GM21515 (cell line): ENCODE data around the gene SGO1.

ENCODE experiments used
- ATAC-seq: cut with Tn5 transposase; IDR thresholded peaks from one replicate; pipeline ENCODE4 v1.9.1; 2021; ENCODE audit not compliant: unreplicated experiment

Gene SGO1

DNA sequence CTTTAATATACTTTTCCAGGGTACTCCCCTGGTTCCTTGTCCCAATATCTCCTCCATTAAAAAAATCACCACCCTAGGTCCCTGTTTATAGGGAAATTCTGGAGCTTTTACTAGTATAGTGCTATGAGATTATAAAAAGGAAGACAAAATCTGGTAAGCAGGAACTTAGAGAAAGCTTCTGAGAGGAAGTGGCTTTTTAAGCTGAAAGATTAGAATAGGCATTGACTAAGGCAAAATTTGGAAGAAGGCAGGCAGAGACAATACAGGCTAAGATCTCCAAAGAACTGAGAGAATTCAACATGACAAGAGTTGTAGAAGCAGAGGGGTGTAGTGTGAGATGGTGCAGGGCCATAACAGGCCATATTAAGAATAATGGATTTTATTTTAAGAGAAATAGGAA lies 25.8 kb downstream of the SGO1 start:
- no peak for ATAC-seq

DNA sequence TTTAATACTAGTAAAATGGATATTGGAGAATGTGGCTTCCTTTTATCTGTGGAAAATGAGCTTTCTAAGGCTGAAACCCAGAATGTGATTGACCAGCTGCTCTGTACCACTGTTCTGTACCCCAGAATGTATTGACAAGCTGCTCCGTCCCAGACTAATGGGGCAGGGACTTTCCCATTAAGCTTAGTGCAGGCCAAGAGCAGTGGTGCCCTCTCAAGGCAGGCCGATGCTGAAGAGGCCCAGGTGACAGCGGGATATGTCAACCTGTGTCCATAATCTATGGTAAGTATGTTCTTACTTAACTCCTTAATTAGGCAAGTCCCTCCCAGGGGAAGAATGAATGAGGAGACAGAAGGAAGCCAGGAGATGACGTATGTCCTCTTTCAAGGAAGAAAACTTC lies 31.1 kb downstream of the SGO1 start:
- ATAC-seq = no peak

DNA sequence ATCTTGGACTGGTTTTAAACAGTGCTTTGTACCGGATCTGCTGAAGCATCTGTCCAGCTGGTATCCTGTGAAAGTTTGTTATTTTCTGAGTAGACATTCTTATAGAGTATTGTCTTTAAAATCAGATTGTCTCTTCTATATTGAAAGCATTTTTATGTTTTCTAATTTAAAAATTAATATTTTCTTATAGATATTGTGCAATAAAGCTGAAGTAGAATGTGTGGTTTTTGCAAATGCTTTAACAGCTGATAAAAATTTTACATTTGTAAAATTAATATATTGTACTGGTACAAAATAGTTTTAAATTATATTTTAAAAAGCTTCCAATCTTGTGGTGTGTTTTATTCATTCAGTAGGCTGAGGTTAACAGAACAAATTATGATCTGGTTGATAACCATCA lies 31.9 kb downstream of the SGO1 start:
- ATAC-seq = no peak

DNA sequence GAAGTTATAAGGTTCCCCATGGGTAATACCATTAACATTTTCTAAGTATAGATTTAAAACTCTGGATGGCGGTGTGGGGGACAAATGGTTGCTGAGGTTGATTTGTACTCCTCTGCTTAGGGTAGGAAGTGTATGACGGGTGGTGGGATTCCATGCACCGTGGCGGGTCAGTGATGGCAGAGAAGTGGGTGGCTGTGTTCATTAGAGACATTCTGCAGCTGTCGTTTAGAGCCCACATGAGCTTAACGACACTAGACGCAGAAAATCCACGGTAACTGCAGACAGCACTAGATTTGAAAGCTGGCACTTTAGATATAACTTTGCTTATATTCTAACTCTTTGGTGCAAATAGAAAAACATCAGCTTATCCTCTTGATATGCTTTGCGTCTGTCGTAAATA lies 37.5 kb downstream of the SGO1 start:
- no peak for ATAC-seq

DNA sequence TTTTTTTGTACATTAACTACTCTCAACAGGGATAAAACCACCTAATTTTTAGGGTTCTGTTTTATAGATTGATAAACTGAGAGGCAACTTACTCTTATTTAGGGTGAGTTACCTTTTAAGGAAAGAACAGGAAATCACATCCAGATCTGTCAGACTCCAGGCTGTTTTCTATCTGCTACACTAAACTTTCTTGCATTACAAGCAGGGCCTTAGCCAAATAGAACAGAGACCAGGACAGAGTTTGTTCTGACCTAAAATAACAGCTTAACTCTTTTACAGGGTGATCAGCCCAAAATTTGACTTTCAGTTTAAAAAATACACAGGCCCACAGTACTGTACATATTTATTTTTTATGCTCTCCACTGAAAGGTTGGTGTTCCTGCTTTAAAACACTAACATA lies 38.6 kb downstream of the SGO1 start:
- ATAC-seq = no peak

DNA sequence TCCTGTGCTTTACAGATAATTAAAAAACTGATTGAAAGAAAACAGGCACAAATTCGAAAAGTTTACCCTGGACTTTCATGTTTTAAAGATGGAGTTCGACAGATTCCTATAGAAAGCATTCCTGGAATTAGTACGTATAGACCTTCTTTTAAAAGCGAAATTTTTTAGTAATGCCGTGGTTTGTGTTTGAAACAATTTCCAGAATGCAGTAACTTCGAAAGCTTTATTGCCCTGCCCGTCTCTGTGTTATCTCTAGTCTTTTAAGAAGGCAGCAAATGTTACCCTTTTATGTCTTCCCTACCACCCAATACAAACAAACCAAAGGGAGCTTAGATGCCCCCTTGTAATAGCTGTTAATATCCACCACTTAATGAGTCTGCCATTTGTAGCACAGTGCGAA lies 39.7 kb downstream of the SGO1 start:
- ATAC-seq = no peak

DNA sequence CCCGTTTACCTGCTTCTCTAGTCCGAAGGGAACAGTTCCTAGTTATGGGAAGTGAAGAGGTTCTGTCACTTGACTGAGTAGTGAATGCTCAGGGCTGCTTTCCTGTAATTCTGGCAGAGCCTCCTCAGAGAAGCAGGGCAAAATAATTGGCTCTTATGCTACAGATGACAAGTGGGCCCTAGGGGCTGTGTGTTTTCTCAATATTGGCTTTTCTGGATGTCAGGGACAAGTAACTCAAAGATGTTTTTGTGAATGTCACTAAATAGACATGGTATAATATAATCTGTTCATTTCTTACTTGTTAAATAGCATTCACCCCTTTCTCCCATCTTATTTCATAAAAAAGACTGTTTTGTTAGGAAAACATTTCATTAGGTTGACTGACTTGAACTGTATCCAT lies 40.1 kb downstream of the SGO1 start:
- no peak for ATAC-seq

DNA sequence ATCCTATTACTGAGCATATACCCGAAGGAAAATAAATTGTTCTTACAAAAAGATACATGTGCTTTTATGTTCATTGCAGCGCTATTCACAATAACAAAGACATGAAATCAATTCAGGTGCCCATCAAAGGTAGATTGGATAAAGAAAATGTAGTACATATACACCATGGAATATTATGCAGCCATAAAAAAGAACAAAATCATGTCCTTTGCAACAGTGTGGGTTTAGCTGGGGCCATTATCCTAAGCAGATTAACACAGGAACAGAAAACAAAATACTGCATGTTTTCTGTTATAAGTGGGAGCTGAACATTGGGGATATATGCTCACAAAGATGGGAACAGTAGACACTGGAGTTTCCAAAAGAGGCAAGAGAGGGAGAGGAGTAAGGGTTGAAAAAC lies 42.5 kb downstream of the SGO1 start:
- ATAC-seq = no peak

DNA sequence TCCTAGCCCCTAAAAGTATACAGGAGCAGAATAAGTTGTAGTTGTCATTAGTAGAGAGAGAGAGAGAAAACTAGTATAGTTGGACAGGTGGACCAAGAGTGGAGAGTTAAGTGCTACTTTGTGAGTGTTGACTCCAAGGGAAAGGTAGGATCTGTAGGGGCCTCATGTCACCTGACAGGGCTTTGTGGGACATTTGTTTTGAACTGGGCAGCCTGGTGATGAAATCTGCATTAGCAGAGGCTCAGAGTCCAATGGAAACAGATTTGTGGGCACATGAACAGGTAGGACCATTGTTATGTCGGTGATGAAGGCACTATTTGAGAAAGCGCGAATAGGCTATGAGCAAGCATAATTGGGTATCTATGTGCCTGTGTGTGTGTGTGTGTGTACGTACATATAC lies 43.5 kb downstream of the SGO1 start:
- ATAC-seq = no peak

DNA sequence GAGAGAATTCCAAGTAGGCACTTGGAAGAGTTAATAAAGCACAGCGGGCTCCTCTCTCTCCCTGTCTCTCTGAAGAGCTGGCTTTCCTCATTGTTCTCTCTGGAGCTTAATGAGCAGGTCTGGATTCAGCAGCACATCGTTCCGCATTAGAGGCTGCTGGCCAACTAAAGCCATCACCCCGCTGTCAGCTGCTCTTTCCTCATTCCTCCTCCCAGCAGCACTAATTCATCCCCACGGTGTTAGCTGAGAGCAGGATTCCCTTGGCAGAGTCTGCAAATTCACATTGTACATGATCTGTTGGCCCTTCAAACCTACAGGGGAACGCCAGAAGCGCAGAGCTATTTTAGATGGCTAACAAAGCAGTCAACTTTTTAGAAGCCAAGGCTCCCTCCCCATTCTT lies 44.2 kb downstream of the SGO1 start:
- ATAC-seq = no peak

DNA sequence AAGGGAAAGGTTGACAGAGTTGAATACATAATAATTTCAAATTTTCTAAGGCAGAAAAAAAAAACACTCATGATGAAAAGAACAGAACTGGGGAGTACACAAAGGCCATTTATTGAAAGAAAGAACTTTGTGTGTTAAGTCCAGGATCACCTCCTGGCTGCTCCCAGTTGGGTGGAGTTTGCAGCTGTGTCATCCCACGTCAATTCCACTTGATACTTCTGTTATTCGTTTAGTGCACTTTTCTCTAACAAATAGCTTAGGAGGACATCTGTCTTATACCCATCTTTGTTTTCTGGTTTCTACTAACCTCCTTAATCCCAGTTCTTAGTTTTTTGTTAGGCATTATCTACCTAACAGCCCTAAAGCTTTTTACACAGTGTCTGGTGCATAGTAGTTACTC lies 44.7 kb downstream of the SGO1 start:
- ATAC-seq = no peak

DNA sequence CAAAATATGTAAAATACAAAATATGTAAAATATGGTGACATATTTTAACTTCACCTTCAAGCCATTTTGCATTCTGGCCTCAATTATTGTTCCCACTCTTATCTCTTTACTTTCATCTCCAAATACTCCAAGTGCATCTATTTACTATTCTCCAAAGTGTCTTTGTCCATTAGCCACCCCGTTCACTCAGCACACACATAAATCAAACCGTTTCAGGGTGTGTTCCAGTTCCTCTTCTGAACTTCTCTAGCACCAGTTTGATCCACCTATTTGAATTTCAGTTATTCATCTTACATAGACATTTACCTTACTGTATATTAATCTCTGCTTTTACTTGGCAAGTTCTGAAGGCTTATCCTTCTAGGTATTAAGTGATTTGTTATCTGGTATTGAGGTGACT lies 45.1 kb downstream of the SGO1 start:
- ATAC-seq = no peak

DNA sequence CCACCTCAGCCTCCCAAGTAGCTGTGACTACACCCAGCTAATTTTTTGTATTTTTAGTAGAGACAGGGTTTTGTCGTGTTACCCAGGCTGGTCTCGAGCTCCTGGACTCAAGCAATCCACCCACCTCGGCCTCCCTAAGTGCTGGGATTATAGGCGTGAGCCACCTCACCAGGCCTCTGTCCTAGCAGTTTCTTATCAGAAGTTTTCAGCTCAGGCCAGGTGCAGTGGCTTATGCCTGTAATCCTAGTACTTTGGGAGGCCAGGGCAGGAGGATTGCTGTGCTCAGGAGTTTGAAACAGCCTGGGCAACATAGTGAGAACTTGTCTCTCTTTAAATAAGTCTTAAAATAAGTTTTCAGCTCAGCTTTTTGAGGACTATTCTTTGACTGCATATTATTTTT lies 48.4 kb downstream of the SGO1 start:
- no peak for ATAC-seq

DNA sequence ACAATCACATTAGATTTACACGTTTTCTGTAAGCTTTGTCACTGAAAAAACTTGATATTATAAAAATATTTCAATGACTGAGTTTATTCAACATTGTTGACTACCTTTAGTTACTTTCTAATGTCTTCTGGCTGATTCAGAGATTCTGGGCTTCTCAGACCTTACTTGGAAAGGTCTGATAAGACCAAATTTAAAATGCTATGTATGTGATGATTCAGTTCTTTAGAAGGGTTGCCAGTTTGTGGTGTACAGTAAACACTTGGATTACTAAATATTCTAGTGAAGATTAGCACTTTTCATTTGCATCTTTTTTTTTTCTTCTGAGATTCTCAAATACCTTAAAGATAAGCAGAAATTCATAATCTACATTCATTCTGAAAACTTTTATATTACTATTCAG lies 49.8 kb downstream of the SGO1 start:
- no peak for ATAC-seq

DNA sequence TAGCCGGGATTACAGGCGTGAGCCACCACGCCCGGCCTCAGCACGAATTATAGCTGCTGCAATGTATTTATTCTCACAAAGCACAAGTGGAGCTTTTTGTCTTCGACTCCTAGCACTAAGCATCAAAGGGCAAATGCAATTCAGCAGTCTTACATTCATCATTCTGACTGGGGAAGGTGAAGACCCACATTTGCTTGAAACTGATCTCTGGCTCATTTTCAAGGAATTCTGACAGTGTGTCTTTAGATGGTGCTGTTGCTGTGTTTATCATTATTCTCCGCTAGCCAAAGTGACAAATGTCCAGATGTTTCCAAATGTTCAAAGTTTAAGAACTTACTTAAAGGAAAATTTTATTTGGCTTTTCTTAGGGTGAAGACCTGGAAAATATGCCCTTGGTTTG lies 55.9 kb downstream of the SGO1 start:
- ATAC-seq = no peak

DNA sequence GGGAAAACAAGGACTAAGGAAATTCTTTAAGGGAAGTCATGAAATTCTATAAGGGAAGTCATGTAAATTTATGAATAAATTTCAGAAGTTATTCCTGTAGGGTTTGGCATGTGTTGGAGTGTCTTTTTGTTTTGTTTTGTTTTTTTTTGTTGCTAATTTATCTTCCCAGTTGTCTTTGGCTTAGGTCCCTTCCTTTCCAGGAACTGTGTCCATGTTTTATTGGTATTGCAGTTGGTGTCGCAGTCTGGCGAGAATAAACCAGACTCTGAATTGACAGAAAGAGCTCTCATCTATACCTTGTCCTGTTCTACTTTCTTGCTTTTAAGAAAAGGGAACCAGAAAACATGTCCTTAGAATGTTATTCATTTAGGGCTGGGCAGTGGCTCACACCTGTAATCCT lies 57.6 kb downstream of the SGO1 start:
- ATAC-seq = no peak

DNA sequence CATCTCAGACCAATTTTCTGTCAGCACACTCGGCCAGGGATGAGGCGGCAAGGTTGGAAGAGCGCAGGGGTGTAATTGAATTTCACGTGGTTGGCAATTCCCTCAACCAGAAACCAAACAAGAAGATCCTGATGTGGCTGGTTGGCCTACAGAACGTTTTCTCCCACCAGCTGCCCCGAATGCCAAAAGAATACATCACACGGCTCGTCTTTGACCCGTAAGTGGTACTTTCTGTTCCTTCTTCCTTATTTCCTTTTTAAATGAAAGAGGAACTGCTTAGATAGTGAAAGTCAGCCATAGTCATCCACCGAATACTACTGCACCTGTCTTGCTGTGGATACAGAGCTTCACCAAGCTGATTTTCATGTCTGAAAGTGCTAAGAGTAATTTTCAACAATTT lies 60.1 kb downstream of the SGO1 start:
- peak; percentile 100 for ATAC-seq

DNA sequence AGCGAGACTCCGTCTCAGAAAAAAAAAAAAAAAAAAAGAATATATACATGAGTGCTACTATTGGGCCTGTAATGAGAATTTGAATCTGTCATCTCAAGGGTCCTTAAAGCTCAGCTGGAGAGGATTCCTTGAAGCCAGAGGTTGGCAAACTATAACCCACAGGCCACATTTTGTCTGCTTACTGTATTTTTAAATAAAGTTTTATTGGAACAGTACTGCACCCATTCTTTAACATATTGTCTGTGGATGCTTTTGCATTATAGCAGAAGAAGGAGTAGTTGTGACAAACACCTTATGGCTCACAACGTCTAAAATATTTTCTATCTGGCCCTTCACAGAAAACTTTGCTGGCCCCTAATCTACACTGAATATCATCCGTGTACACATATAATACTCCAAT lies 60.7 kb downstream of the SGO1 start:
- no peak for ATAC-seq

DNA sequence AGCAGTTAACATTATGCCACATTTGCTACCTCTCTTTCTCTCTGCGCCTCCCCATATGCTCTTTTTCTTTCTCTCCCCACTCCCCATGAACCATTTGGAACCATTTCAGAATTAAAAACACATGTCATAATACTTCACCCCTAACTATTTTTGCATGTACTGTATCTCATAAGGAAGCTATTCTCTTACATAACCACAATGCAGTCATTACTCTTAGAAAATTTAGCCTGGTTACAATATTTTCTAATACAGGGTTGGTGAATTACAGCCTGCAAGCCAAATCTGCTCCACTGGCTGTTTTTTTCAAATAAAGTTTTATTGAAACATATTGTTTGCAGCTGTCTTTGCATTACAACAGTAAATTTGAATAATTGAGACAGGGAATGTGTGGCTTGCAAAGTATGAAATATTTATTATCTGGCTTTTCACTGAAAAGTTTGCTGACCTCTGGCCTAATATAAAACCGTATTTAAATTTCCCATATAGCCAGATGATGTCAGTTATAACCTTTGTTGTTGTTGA lies 62.8 kb downstream of the SGO1 start:
- no peak for ATAC-seq

DNA sequence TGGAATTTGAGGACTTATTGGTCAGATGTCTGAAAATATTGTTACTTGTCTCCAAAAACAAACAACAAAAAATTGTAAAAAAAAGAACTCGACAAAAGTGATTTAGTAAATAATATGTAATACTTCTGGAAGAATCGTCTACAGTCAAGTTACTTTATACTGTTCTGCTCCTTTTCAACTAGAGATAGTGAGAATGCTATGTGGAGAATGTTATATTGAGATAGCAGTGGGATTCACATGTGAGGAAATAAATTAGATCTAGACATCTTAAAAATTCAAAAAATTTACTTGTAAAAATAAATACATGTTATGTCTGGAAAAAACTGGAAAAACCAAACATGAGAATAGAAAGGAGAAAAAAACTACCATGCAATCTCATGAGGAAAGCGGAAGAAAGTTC lies 64.9 kb downstream of the SGO1 start:
- ATAC-seq = no peak
